ENCODE data around the gene LTBP1.

The LTBP1 gene

DNA sequence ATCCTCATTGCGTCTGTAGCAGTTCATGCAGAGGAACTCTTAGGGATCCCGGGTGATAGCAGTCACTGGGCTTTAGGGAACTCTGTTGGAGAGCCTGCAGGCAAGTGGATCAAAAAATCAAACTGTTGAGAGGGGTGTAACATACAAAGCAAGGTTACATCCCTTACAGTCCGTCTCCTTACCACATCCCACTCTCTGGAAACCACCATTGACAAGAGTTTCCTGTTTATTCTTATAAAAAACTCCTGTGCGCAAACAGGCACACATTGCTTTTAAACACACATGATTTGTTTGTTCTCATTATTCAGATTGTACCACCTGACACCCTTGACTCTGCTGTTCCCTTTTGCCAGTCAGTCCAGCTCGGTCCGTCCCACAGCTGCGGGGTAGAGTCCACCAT lies 137.7 kb downstream of the LTBP1 start:
- no peak for DNase-seq

DNA sequence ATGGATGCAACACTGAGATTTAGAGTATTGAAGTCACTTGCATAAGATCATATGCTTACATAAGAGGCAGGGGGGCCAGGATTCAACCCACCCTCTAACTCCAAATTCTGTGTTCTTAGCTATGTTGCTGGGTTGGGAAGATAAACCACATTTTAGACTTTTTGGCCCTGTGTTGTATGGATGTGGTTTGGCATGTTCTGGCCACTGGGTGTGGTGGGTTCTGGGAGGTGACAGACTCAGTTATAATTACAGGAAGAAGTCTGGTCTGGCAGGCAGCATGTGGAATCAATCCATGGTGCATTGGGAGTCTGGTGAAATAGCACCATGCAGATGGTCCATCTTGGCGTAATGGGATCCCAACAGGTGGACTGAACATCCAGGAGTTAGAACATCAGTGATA lies 138.9 kb downstream of the LTBP1 start:
- no peak for DNase-seq

DNA sequence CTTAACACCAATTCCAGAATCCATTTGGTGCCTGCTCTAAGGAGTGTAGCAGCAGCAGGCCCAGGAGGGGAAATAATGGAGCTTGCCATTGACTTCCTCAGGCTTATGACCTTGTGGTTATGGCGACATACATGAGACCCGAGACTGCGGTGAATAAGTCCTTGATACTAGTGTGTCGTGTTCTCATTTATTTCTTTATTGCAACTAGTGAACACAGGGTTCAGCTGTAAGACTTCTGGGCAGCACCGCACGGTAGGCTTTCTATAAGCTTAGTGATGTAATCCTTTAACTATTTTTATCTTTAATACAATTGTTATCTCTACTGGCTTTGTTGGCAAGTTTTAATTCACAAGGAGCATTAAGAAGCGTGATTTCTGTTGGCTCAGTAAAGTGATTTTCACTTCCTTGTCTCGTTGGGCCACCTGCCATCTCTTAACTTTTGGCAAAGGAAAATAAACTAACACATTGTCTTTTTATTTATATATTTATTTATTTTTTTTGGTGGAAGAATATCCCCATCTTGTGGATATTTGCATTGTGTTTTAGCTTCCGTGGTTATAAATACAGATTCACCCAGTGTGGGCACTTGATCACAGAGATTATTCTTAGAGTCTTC lies 139.8 kb downstream of the LTBP1 start:
- no peak for DNase-seq

DNA sequence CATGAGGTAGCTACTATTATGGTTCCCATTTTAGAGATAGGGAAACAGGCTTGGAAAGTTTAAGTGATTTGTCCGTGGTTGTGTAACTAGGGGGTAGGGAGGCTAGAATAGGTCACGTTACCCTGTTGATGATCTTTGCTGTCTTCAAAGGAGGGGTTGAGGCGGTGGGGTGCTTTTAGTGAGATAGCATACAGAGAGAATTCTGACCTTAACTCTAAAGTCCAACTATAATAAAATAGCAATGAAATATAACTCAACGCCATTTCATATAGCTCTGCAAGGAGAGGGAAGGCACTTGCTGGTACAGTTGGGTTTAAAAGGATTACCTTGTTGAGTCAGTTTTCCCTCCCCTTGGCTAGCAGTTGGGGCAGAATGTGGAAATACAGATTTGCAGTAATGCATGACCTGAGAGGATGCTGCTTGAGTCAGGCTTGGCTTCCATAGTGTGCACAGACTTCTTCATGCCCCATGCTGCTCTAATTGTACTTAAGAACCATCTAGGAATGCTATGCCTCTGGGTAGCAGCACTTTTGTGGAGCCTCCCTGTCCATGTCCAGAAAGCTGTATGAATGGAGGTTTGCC lies 143.9 kb downstream of the LTBP1 start:
- DNase-seq = no peak

DNA sequence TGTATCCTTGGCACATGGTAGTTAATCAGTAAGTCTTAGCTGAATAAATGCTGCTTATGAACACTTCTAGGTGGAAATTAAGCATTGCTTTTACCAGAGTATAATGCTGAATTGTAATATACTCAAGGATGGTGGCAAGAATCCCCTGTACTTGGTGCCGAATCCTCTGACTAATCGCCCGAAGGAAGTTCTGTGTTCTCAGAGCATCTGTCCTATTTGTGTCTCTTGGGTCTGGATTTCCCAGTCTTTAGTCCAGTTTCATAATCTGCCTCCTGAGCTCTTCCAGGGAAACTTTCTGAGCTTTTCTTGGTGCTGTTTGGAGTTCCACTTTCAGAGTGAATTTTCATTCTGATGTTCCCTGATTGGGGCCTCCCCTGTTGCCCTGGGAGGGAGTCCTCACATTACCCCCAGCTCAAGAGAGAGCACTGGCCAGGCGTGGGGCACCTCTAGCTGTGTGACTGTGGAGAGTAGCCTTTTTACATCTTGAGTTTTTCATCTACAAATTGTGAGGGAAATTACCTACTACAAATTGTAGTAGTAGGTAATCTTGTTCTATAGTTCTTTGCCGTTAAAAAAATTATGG lies 144.9 kb downstream of the LTBP1 start:
- no peak for DNase-seq

DNA sequence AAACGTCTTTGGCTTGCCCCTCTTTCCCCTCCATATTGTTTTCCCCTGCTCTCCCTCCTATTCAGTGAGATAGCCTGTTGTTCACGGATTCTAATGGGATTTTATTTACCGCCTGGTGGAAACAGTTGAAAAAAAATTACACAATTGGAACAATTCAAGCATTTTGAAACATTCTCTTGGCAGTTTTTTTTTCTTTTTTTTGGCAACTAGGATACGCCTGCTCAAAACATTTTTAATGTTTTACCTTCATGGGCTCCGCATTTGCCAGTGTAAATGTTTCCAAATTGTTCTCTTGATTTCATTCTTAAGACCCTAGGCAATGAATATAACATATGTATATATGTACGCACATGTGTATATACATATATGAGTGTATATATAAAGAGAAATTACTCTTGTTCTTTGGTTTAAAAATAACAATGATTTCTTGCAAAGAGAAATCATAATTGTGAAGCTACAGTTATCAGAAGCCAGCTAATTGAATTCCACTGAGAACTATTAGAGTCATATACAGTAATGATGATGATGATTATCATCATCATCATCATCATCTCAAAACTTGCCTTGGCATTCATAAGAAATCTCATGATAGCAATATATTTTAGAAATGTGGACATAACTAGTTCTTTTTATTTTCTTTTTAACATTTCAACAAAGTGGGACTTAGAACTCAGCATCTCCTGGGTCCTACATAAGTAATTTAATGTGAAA lies 146.7 kb downstream of the LTBP1 start:
- no peak for DNase-seq

DNA sequence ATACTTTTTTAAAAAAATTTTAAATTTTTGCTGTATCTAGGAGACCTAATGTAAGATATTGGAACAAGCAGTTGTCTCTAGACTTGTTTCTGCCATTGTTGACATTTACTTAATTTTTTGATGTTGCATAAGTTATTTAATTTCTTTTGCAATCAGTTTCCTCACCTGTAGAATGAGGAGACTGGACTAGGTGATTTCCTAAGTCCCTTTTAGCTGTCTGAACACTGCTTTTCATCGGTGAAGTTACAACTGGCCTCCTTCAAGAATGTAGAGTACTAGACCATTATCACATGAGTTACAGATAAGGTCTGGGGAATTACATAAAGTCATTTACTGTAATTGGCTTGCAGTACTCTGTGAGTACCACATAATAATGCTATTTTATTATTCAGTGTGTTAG lies 147.6 kb downstream of the LTBP1 start:
- no peak for DNase-seq

DNA sequence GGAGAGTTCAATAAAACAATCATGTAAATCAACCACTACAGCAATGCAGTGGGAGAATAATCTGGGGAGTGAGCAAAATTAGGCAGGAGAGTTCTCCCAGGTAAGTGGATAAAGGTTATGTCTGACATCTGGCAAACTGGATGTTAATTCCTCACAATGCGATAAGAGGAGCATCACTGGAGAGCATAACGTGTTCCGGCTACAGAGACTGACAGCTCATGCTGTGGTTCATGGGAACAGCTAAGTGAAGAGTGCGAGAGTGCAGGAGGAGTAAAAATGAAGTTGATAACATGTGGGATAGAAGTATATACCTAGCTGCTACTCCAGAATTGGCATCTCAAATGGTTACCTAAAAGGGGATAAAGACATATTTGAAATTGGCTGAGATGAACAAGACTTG lies 153.2 kb downstream of the LTBP1 start:
- DNase-seq = no peak

DNA sequence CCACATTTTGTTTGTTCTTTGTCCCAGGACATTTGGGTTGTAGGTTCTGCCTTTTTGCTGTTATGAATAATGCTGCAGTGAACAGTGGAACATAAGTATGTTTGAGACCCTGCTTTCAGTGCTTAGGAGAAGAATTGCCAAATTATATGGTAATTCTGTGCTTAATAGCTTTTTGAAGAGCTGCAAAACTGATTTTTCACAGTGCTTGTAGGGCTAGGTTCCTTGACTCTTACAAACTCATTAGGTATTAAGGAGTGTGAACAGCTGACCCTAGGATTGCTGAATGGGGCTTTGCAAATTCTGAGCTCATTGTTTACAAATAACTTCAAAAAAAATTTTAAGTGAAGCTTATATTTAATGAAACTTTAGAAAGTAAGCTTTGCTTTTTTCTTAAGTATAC lies 154.2 kb downstream of the LTBP1 start:
- DNase-seq = no peak

DNA sequence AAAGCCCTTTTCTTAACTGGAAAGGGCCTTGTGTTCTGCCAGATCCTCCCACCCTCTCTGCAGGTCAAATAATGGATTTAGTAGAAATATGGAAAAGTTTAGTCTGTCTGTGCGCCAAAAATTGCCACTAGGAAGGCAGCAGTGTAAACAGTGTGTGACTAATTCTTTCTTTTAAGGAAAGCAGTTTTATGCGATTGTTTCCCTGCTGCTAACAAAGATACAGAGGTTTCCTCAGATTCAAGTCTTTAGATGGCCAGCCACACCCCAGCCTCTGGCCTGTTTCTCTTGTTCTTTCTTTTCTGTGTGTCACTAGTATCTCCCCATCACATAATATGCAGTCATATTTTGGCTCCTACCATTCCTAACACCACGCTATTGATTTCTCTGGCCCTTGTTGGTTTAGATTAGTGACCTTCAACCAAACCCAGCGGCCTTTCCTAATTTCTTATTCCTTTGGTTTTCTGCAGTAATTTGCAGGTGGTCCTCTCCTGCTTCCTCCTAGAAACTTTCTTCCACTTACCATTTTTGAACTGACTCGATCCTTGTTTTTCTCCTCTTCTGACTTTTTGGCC lies 157.4 kb downstream of the LTBP1 start:
- DNase-seq = no peak

DNA sequence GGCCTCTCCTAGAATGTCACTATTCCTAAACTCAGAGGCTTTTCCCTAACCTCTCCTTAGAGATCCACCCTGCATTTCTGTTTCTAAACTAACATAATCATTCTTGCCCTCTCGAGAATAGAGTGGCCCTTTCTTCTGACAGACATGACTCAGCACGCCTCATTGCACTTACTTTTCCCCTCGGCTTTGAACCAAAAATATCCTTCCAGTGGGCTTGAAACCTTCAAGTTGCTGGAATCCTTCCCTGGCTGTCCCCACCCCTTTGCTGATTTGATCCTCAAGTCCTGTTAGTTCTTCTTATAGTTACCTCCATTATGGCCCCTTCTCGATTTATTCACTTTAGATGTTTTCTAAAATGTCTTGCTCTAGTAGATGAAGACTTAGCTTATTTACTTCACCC lies 158.0 kb downstream of the LTBP1 start:
- no peak for DNase-seq

DNA sequence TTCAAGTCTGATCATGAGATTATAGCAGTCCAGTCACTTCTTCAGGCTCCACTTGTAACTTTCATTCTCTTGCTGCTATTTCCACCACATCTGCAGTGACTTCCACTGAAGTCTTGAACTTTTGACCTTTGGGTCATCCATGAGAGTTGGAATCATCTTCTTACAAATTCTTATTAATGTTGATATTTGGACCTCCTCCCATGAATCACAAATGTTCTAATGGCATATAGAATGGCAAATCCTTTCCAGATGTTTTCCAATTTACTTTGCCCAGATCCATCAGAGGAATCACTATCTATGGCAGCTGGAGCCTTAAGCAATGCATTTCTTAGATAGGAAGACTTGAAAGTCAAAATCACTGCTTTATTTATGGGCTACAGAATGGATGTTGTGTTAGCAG lies 159.4 kb downstream of the LTBP1 start:
- DNase-seq = no peak

DNA sequence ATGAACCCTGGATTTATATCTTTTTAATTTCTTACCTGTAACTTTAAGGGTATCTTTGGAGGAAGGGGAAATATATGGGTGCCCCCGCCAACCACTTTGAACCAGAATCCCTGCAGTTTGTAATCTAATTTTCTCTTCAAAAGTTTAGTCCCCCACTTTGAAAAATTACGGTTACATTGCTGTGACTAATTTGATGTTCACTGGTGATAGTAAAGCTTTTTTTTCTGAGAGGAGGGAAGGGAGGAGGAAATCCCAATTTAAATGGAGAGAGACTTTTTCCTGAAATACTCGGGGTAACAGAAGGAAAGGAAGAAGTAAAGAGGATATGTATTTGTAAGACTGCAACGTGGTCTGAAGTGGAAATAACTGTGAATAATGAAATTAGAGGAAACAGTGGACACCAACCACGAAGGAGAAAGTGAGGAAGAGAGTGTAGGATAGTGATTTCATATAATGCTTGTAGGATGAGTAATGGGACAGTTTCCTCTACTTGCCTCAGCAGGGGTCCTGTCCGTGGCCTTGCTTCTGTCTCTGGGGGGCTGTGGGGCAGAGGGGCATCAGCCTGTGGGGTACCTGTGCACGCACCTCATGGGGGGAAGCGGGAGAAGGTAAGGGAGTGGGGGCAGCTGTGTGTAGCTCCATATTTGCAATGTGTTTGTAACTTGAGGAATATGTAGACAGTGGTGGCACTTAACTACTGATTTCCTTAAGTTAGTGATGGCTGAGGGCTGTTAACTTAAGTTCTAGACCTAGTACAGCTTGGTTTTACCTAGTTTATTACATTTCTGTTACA lies 161.1 kb downstream of the LTBP1 start:
- DNase-seq = no peak

DNA sequence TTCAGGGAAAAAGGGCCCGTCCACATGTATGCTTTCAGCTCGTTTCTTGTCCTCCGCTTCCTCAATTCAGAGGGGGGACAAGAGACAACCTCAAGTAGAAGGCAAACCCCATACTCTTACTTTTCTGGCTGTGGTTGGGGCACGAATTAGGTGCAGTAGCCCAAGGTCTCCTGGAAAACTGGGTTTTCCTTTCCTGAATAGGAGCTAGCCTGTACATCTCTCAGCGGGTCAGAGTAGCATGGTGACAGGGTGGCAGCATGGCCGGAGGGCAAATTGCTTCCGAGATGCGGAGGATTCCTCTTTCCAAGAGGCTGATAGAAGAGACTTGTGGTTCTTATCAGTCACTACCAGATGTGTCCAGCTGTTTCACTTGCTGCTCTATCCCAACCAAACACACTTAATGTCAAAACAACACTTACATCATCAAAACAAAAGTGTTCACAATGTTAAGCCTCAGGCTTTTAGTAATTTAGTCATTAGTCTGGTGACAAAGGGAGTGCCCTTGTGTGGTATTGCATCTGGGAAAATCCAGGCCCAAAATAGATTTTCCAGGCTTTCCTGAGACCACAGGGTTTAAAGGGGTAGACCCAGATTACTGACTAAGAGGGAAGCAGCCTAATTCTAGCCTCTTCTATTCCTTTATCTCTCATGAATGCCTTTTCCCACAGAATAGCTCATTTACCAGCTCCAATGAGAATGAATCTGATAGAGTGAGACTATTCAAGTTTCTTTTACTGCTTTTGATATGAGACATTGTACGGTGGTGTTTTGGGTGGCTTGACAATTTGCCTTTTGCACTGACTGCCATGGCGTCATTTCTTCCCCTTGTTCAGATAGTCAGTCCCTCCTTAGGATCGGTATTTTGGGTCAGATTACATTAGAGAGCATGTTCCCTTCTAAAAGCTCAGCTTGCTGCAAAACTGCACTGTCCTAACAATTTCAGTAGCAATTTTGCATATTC lies 162.0 kb downstream of the LTBP1 start:
- peak; percentile 3 for DNase-seq

DNA sequence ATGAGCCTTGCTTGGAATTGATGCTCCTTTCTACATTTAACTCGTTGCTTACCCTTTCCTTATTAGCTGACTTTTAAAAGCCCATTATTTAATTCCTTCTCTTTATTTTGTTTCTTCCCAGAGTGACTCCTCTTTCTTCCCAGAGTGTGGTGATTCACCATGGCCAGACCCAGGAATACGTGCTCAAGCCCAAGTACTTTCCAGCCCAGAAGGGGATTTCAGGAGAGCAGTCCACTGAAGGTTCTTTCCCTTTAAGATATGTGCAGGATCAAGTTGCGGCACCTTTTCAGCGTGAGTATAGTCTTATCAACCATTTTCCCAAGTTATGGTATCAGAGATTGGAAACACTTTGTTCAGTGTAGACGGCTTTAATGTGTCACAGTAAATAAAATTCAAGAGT lies 163.7 kb downstream of the LTBP1 start:
- no peak for DNase-seq

DNA sequence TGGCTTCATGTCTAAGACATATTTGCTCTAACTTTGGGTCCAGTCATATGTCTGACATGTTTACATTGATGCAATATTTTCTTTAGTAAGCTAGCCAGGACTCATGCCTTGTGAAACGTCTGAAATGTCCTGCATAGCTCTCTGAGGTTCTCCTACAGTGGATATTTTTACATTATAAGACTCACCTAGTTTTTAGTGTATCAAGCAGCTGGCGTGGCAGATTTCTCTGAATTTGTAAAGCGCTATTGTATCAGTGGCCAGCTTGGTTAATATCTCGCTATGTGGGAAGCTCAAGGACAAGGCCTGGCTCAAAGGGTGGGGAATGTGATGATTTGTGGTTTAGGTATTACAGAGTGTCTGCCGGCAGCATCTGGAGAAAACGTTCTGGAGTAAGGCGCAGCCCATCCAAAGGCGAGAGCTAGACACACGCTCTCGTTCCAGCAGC lies 164.3 kb downstream of the LTBP1 start:
- DNase-seq = no peak

DNA sequence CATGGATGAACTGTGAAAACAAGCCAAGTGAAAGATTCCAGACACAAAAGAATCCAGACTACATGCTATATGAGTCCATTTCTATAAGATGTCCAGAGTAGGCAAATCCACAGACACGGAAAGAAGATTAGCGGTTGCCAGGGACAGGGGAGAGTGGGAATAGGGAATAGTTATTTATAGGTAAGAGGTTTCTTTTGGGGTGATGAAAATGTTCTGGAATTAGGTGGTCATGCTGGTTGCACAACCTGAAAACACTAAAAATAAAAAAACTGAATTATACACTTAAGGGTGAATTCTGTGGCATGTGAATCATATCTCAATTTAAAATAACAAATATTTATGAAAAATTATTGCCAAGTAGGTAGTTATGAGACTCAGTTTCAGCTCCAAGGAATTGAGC lies 168.4 kb downstream of the LTBP1 start:
- DNase-seq = no peak

DNA sequence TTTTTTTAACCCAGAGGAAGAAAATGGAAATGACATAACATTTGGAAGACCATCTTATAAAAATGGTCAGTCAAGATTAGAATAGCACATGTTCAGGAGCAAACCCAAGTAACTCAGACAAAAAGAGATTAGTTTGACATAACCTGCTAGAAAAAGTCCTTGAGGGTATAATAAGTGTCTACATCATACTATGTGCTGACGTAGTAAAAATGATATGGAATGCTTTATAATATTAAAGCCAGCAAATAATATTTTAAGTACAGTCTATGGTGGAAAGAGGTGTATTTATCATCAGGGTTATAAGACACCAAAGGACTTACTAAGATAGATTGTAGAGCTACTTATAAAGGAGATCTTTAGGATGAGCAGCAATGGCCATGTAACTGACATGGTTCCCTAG lies 169.0 kb downstream of the LTBP1 start:
- no peak for DNase-seq

DNA sequence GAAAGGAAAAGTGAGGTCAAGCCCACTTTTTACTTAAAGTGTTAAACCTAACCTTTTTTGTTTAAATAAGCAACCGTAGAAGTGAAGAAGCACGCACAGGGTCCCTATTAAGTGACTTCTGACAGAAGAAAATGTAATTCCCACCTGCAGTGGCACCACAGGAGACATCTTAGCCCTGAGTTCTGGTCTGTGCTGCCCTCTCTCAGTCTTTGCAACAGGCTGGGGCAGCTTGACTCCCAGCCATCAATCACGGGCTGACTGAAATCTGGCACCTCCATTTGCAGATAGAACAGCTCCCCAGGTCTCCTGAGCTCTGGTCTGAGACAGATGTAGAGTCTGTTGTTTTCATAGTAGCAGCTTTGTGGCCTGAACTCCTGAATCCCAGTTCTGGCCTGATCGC lies 170.0 kb downstream of the LTBP1 start:
- peak; percentile 59 for DNase-seq

DNA sequence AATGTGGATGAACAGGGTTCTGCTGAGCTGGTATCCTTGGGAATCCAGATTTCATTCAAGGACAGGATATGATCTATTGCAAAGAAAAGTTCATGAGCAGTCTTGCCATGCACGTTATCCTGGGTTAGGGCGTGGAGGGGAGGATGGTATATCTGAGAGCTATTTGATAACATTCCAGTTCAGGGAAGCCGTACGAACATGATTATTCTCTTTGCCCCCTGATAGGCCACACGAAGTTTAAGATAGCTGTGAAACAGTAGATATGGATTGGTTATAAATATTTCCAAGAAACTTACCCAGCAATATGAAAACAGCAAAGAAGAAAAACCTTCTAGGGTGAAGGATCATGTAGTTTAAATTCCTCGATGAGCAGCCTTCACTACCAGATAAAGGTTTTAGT lies 171.9 kb downstream of the LTBP1 start:
- DNase-seq = no peak

DNA sequence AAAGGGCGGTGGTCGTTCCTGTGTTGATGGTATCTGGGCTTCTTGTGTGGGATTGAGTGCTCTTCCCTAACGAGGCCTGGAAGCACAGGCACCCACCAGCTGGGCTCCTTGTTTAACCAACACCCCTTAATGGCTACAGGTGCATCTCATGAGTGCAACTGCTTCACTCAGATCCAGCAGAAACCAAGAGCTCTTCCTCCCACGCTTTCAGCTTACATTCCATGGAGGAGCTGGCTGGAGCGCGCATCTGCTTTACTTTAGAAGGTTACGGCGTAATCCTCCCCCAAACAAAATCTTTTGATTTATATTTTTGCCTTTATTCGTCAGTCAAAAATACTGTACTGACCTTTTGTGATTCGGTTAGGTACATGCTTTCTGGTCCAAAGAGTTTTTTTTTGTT lies 174.7 kb downstream of the LTBP1 start:
- no peak for DNase-seq

DNA sequence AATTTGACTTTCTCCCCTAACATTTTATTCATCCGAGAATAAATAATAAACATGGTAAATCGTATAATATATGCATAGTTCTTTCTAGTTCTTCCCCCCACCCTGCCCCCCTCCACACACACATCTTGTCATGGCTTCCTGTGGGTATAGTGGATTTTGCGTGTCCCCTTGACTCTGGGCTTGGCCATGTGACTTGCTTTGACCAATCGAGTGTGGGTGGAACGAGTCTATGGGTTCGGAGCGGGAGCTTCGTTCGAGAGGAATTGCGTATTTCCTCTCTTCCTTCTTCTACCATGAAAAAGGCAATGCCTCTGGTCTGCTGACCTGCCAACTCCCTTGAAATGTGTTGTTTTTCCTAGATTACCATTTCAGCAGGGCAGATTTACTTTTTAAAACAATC lies 175.2 kb downstream of the LTBP1 start:
- no peak for DNase-seq

Data from NCI-H69 (cell line).